OCI-LY7 (cell line): ENCODE data around the gene THRAP3.

Experiments used
- EZH2phosphoT487 ChIP-seq: fragments of 200-600 bp; sonication (generic); IDR thresholded peaks from 2 replicates; pipeline ENCODE4 v1.6.1; 2018; ENCODE audit warnings: low read depth, borderline replicate concordance, mild to moderate bottlenecking, mixed run types, antibody characterized with exemption, low read length, moderate library complexity, mixed read lengths
- TF ChIP-seq, protein P1 (sequence below): fragments of 200-600 bp; sonication (generic); conservative IDR thresholded peaks from 2 replicates; pipeline ENCODE4 v1.5.1; 2014; ENCODE audit warnings: mild to moderate bottlenecking, antibody characterized with exemption, low read length, moderate library complexity, mixed read lengths

DNA sequence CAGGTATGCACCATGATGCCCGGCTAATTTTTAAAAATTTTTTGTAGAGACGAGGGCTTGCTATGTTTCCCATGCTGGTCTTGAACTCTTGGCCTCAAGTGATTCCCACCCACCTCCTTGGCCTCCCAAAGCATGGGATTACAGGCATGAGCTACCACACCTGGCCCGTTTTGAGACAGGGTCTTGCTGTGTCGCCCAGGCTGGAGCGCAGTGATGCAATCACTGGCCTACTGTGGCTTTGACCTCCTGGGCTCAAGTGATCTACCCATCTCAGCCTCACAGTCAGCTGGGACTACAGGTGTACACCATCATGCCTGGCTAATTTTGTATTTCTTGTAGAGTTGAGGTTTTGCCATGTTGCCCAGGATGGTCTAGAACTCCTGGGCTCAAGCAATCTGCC lies 74.4 kb downstream of the THRAP3 start:
- TF ChIP-seq, protein P1, sequence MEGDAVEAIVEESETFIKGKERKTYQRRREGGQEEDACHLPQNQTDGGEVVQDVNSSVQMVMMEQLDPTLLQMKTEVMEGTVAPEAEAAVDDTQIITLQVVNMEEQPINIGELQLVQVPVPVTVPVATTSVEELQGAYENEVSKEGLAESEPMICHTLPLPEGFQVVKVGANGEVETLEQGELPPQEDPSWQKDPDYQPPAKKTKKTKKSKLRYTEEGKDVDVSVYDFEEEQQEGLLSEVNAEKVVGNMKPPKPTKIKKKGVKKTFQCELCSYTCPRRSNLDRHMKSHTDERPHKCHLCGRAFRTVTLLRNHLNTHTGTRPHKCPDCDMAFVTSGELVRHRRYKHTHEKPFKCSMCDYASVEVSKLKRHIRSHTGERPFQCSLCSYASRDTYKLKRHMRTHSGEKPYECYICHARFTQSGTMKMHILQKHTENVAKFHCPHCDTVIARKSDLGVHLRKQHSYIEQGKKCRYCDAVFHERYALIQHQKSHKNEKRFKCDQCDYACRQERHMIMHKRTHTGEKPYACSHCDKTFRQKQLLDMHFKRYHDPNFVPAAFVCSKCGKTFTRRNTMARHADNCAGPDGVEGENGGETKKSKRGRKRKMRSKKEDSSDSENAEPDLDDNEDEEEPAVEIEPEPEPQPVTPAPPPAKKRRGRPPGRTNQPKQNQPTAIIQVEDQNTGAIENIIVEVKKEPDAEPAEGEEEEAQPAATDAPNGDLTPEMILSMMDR = no peak
- no peak for TF ChIP-seq EZH2phosphoT487
